Hair follicle dermal papilla cell (primary cell): ENCODE results near the gene PLPP1. TPM values are rescaled to one million over a fixed set of nuclear protein-coding genes. Genes with fewer than 3 reads are reported as not detected.

ENCODE experiments used
- small RNA-seq: library from RNA; depleted of rRNA; stranded (forward); fragments of <200 nt; gene quantifications from one replicate; pipeline ENCODE3, GENCODE V24; 2012
- total RNA-seq: library from RNA; depleted of rRNA; stranded (reverse); fragments of >200 nt; gene quantifications from 2 replicates; pipeline ENCODE4 v1.2.3, GENCODE V29; 2012

PLPP1 gene
- total RNA-seq = 156 and 228 TPM in 2 replicates

GRCh38 chr5:55534436-55535198 is at the start of gene PLPP1:
PLPP1 (minus strand) TSS chr5:55534964; CDS start chr5:55534629, 335 bp downstream.

Small RNA genes within 50 kb of the gene (small RNA-seq; reads per million reads assigned to genes)
- gene MIR5687 = not detected

Other genes starting within 250 kb of the PLPP1 start
- gene DHX29, start 227.3 kb downstream of the PLPP1 start, total RNA-seq = 29.9 and 33.3 TPM in 2 replicates
- 64.2 and 64.4 TPM in 2 replicates for gene MTREX, start 227.0 kb downstream of the PLPP1 start, total RNA-seq
- 42.0 and 51.9 TPM in 2 replicates for gene SLC38A9, start 177.4 kb upstream of the PLPP1 start, total RNA-seq
- gene DDX4, start 203.1 kb upstream of the PLPP1 start, total RNA-seq = 0.32 TPM in 1 of 2 replicates, not detected in the other